ENCODE results near the gene MAGI3.

Gene MAGI3

GRCh38 chr1:113434081-113434873 is 44.0 kb downstream of the MAGI3 start:
- no peak for TF ChIP-seq CTCF (conservative IDR thresholded peaks at IDR 0.05; ENCODE audit: low read depth, low read length)
- no peak for DNase-seq (ENCODE audit: low read depth)
- H3K4me3 ChIP-seq (ENCODE audit: low read length) = no peak overlapping the region

GRCh38 chr1:113434874-113435175 is 44.5 kb downstream of the MAGI3 start:
- DNase-seq (ENCODE audit: low read depth) = no peak

GRCh38 chr1:113437554-113438341 is 47.4 kb downstream of the MAGI3 start:
- no peak for TF ChIP-seq CTCF (conservative IDR thresholded peaks at IDR 0.05; ENCODE audit: low read depth, low read length)
- no peak for DNase-seq (ENCODE audit: low read depth)
- no peak overlapping the region for H3K4me3 ChIP-seq (ENCODE audit: low read length)

More at GRCh38 chr1:113434874-113435175, 44.5 kb downstream of the MAGI3 start:
- no peak overlapping the region for H3K4me3 ChIP-seq (ENCODE audit: low read length)
- no peak for TF ChIP-seq CTCF (conservative IDR thresholded peaks at IDR 0.05; ENCODE audit: low read depth, low read length)

- H3K4me3 ChIP-seq (ENCODE audit: low read length) = no peak overlapping the region
- no peak for DNase-seq (ENCODE audit: low read depth)
- TF ChIP-seq CTCF (conservative IDR thresholded peaks at IDR 0.05; ENCODE audit: low read depth, low read length) = no peak
Measured at GRCh38 chr1:113438505-113439276, 48.4 kb downstream of the MAGI3 start.

GRCh38 chr1:113439277-113439670 is 49.0 kb downstream of the MAGI3 start:
- TF ChIP-seq CTCF (conservative IDR thresholded peaks at IDR 0.05; ENCODE audit: low read depth, low read length) = no peak
- DNase-seq (ENCODE audit: low read depth) = no peak

GRCh38 chr1:113442131-113442530 is 51.8 kb downstream of the MAGI3 start:
- H3K4me3 ChIP-seq (ENCODE audit: low read length) = no peak overlapping the region
- TF ChIP-seq CTCF (conservative IDR thresholded peaks at IDR 0.05; ENCODE audit: low read depth, low read length) = no peak
- DNase-seq (ENCODE audit: low read depth) = no peak

More at GRCh38 chr1:113439277-113439670, 49.0 kb downstream of the MAGI3 start:
- H3K4me3 ChIP-seq (ENCODE audit: low read length) = no peak overlapping the region
